H9 (cell line): ENCODE results near the gene PIK3C3. TPM values are rescaled to one million over a fixed set of nuclear protein-coding genes. Genes with fewer than 3 reads are reported as not detected.

Source experiments
- DNase-seq: peaks from one replicate; pipeline ENCODE4 v3.0.0-alpha.2; 2017
- H2AFZ ChIP-seq: one replicate; pipeline ENCODE4 v1.6.1; 2013; ENCODE audit warnings: mild to moderate bottlenecking, low read length, control low read depth, moderate library complexity
- H2AK5ac ChIP-seq: 2 replicates; pipeline ENCODE4 v1.6.1; 2013; ENCODE audit warnings: low read length, control low read depth, mixed read lengths; ENCODE audit not compliant: insufficient read length
- H2BK120ac ChIP-seq: one replicate; pipeline ENCODE4 v1.6.1; 2013; ENCODE audit warnings: low read depth, mild to moderate bottlenecking, low read length, control low read depth, inconsistent platforms; ENCODE audit not compliant: poor library complexity, severe bottlenecking
- H2BK12ac ChIP-seq: 2 replicates; pipeline ENCODE4 v1.6.1; 2013; ENCODE audit warnings: low read length, control low read depth, mixed read lengths, low read depth; ENCODE audit not compliant: insufficient read length
- H2BK15ac ChIP-seq: 2 replicates; pipeline ENCODE4 v1.6.1; 2013; ENCODE audit warnings: low read depth, low read length, control low read depth
- H2BK20ac ChIP-seq: one replicate; pipeline ENCODE4 v1.6.1; 2013; ENCODE audit warnings: low read depth, mild to moderate bottlenecking, low read length, control low read depth, inconsistent platforms; ENCODE audit not compliant: poor library complexity, severe bottlenecking
- H2BK5ac ChIP-seq: 2 replicates; pipeline ENCODE4 v1.6.1; 2013; ENCODE audit warnings: low read length, control low read depth, mixed read lengths; ENCODE audit not compliant: insufficient read length
- H3K14ac ChIP-seq: 2 replicates; pipeline ENCODE4 v1.6.1; 2013; ENCODE audit warnings: low read length, control low read depth; ENCODE audit not compliant: insufficient read depth
- H3K18ac ChIP-seq: 2 replicates; pipeline ENCODE4 v1.6.1; 2013; ENCODE audit warnings: low read depth, mild to moderate bottlenecking, mixed read lengths, low read length, control low read depth; ENCODE audit not compliant: insufficient read length
- H3K23ac ChIP-seq: 2 replicates; pipeline ENCODE4 v1.6.1; 2013; ENCODE audit warnings: low read length, control low read depth, mixed read lengths, low read depth; ENCODE audit not compliant: insufficient read length
- H3K23me2 ChIP-seq: 2 replicates; pipeline ENCODE4 v1.6.1; 2013; ENCODE audit warnings: low read depth, mild to moderate bottlenecking, mixed read lengths, low read length, control low read depth; ENCODE audit not compliant: insufficient read length, poor library complexity, severe bottlenecking
- H3K27ac ChIP-seq: 2 replicates; pipeline ENCODE4 v1.5.1; 2013; ENCODE audit warnings: low read length, control low read depth, mixed read lengths, low read depth; ENCODE audit not compliant: insufficient read length
- H3K27me3 ChIP-seq: 2 replicates; pipeline ENCODE4 v1.6.1; 2013; ENCODE audit warnings: low read length, control low read depth, inconsistent platforms; ENCODE audit not compliant: insufficient read depth
- H3K4ac ChIP-seq: 2 replicates; pipeline ENCODE4 v1.6.1; 2013; ENCODE audit warnings: low read depth, mild to moderate bottlenecking, control low read depth, inconsistent platforms, low read length, moderate library complexity
- H3K4me1 ChIP-seq: 2 replicates; pipeline ENCODE4 v1.6.1; 2013; ENCODE audit warnings: low read length, control low read depth, inconsistent platforms; ENCODE audit not compliant: insufficient read depth
- H3K4me2 ChIP-seq: 2 replicates; pipeline ENCODE4 v1.6.1; 2013; ENCODE audit warnings: low read length, control low read depth, mixed read lengths; ENCODE audit not compliant: insufficient read length, insufficient read depth
- H3K56ac ChIP-seq: 2 replicates; pipeline ENCODE4 v1.6.1; 2013; ENCODE audit warnings: low read depth, mild to moderate bottlenecking, mixed read lengths, low read length, control low read depth; ENCODE audit not compliant: insufficient read length
- H3K79me1 ChIP-seq: 2 replicates; pipeline ENCODE4 v1.6.1; 2013; ENCODE audit warnings: low read depth, mild to moderate bottlenecking, moderate library complexity, low read length, control low read depth, inconsistent platforms; ENCODE audit not compliant: insufficient read depth, poor library complexity, severe bottlenecking
- H3K79me2 ChIP-seq: 2 replicates; pipeline ENCODE4 v1.6.1; 2013; ENCODE audit warnings: low read length, control low read depth, inconsistent platforms; ENCODE audit not compliant: insufficient read depth
- H3K9ac ChIP-seq: 2 replicates; pipeline ENCODE4 v1.6.1; 2013; ENCODE audit warnings: low read length, control low read depth, mixed read lengths; ENCODE audit not compliant: insufficient read length; ENCODE audit errors: extremely low read depth
- H3K9me3 ChIP-seq: one replicate; pipeline ENCODE4 v1.6.1; 2013; ENCODE audit warnings: low read depth, low read length, inconsistent platforms; ENCODE audit not compliant: control insufficient read depth
- H3T11ph ChIP-seq: one replicate; pipeline ENCODE4 v1.6.1; 2013; ENCODE audit warnings: mild to moderate bottlenecking, low read length, control low read depth, inconsistent platforms
- H4K20me1 ChIP-seq: one replicate; pipeline ENCODE4 v1.6.1; 2013; ENCODE audit not compliant: control insufficient read depth, insufficient read length, insufficient read depth
- H4K5ac ChIP-seq: 2 replicates; pipeline ENCODE4 v1.6.1; 2013; ENCODE audit warnings: low read depth, mild to moderate bottlenecking, mixed read lengths, low read length, control low read depth; ENCODE audit not compliant: insufficient read length
- H4K8ac ChIP-seq: replicated peaks from 2 replicates; pipeline ENCODE4 v1.6.1; 2013; ENCODE audit warnings: low read length, control low read depth, mixed read lengths, low read depth; ENCODE audit not compliant: insufficient read length
- H4K91ac ChIP-seq: 2 replicates; pipeline ENCODE4 v1.6.1; 2013; ENCODE audit warnings: low read depth, mild to moderate bottlenecking, moderate library complexity, mixed read lengths, low read length, control low read depth; ENCODE audit not compliant: insufficient read length
- H3K27ac Mint-ChIP-seq, 3 experiments: 2 replicates in 2 of 3; 3 replicates in 1 of 3; pipeline ENCODE4 v1.8.0; 2020 to 2021; ENCODE audit warnings: mixed read lengths in 3 of 3, mild to moderate bottlenecking in 1 of 3, moderate library complexity in 1 of 3
- H3K27me3 Mint-ChIP-seq: 2 replicates; pipeline ENCODE4 v1.8.0; 2021; ENCODE audit warnings: low read depth, mild to moderate bottlenecking, moderate library complexity, mixed read lengths
- H3K36me3 Mint-ChIP-seq, 3 experiments: 2 replicates in 2 of 3; 3 replicates in 1 of 3; pipeline ENCODE4 v1.8.0; 2020 to 2021; ENCODE audit warnings: low read depth in 3 of 3, mixed read lengths in 3 of 3; ENCODE audit not compliant: insufficient read depth in 1 of 3
- H3K4me1 Mint-ChIP-seq, 2 experiments: 2 replicates each; pipeline ENCODE4 v1.8.0; 2020; ENCODE audit warnings: mixed read lengths in 2 of 2
- H3K4me3 Mint-ChIP-seq, 2 experiments: 2 replicates in 1 of 2; 3 replicates in 1 of 2; pipeline ENCODE4 v1.8.0; 2020 to 2021; ENCODE audit warnings: mild to moderate bottlenecking in 2 of 2, mixed read lengths in 2 of 2, moderate library complexity in 1 of 2
- H3K9me3 Mint-ChIP-seq, 2 experiments: 2 replicates in 1 of 2; 3 replicates in 1 of 2; pipeline ENCODE4 v1.8.0; 2020; ENCODE audit warnings: mild to moderate bottlenecking in 2 of 2, mixed read lengths in 2 of 2, moderate library complexity in 1 of 2
- CTCF ChIP-seq: fragments of 200-600 bp; sonication (generic); conservative IDR thresholded peaks from 3 replicates; pipeline ENCODE4 v1.8.0; 2021; ENCODE audit warnings: antibody characterized with exemption, mild to moderate bottlenecking
- WGBS: extraction: QIAGEN DNeasy Blood & Tissue Kit; methylation state at CpG from one replicate; pipeline ENCODE4 v1.1.7; 2013; ENCODE audit warnings: missing lambda C conversion rate, low lambda C conversion rate, mixed read lengths; ENCODE audit not compliant: insufficient read length; ENCODE audit errors: extremely low coverage; 5-methylcytosine and 5-hydroxymethylcytosine counted together
- total RNA-seq: library from RNA; stranded (reverse); gene quantifications from 2 replicates; pipeline ENCODE4 v1.2.1, GENCODE V29; 2021

The PIK3C3 gene
- total RNA-seq, 1 experiment from 2014 or later = 48.8 TPM

GRCh38 chr18:41922841-41923240 is 32.2 kb upstream of the PIK3C3 start:
- H2BK12ac ChIP-seq = no peak overlapping the region
- no peak overlapping the region for H3K27ac ChIP-seq
- Mint-ChIP-seq H3K9me3 (no peaks in the 10 kb centered on the region), H3K27ac (no peak overlapping the region), H3K27me3 (no peaks in the 10 kb centered on the region), H3K36me3 (no peaks in the 10 kb centered on the region), H3K4me1 (no peaks in the 10 kb centered on the region), H3K4me3 (no peak overlapping the region)
- no CpG with 5 or more reads among the region's 1 CpG for WGBS
- H2AK5ac ChIP-seq = no peak overlapping the region
- H3T11ph ChIP-seq = no peak overlapping the region
- TF ChIP-seq CTCF = no peak
- H2BK15ac ChIP-seq = no peak overlapping the region
- H3K79me1 ChIP-seq = no peaks in the 10 kb centered on the region
- H3K79me2 ChIP-seq = no peaks in the 10 kb centered on the region
- DNase-seq = no peak
- H4K91ac ChIP-seq = no peak overlapping the region
- H2BK20ac ChIP-seq = no peak overlapping the region
- H3K18ac ChIP-seq = no peak overlapping the region
- H2BK120ac ChIP-seq = no peak overlapping the region
- no peak overlapping the region for H4K5ac ChIP-seq
- no peak overlapping the region for H3K4ac ChIP-seq
- H3K4me2 ChIP-seq = no peak overlapping the region
- no peaks in the 10 kb centered on the region for H3K23me2 ChIP-seq
- H3K9ac ChIP-seq = no peak overlapping the region
- H4K8ac ChIP-seq = no peak overlapping the region
- H2BK5ac ChIP-seq = no peak overlapping the region
- H3K14ac ChIP-seq = no peak overlapping the region
- no peak overlapping the region for H3K23ac ChIP-seq
- H3K4me1 ChIP-seq = no peaks in the 10 kb centered on the region
- H4K20me1 ChIP-seq = no peaks in the 10 kb centered on the region
- H3K9me3 ChIP-seq = no peaks in the 10 kb centered on the region
- no peak overlapping the region for H2AFZ ChIP-seq
- no peak overlapping the region for H3K56ac ChIP-seq
- H3K27me3 ChIP-seq = no peaks in the 10 kb centered on the region
